ENCODE data around the gene SAMSN1.

Gene SAMSN1

GRCh38 chr21:14488672-14489204 lies 57.4 kb downstream of the SAMSN1 start:
- H3K36me3 Mint-ChIP-seq: peaks cover 93% of the 10 kb centered on the region

GRCh38 chr21:14487490-14488432 lies 58.4 kb downstream of the SAMSN1 start:
- DNase-seq (ENCODE audit: low spot score in 2 of 2): no peak
- Mint-ChIP-seq H3K4me3 (peak overlapping the region; percentile 15), H3K9me3 (no peaks in the 10 kb centered on the region), H3K36me3 (peaks cover 91% of the 10 kb centered on the region), H3K4me1 (peaks cover 44% of the 10 kb centered on the region), H3K27ac (peak overlapping the region; percentile 43)
- peak; percentile 86 for ATAC-seq

More at GRCh38 chr21:14488672-14489204, 57.4 kb downstream of the SAMSN1 start:
- peak overlapping the region; percentile 43 for H3K27ac Mint-ChIP-seq
- H3K9me3 Mint-ChIP-seq: no peaks in the 10 kb centered on the region
- DNase-seq (ENCODE audit: low spot score in 2 of 2): no peak
- ATAC-seq: no peak
- peaks cover 36% of the 10 kb centered on the region for H3K4me1 Mint-ChIP-seq
- H3K4me3 Mint-ChIP-seq: no peak overlapping the region

GRCh38 chr21:14486869-14487268 lies 59.2 kb downstream of the SAMSN1 start:
- peaks cover 87% of the 10 kb centered on the region for H3K36me3 Mint-ChIP-seq
- peaks cover 50% of the 10 kb centered on the region for H3K4me1 Mint-ChIP-seq
- peak overlapping the region; percentile 43 for H3K27ac Mint-ChIP-seq
- H3K9me3 Mint-ChIP-seq: no peaks in the 10 kb centered on the region
- H3K4me3 Mint-ChIP-seq: no peak overlapping the region
- ATAC-seq (no peak), DNase-seq (ENCODE audit: low spot score in 2 of 2) (no peak)

GRCh38 chr21:14484188-14485009 lies 61.7 kb downstream of the SAMSN1 start:
- Mint-ChIP-seq H3K4me1 (peaks cover 56% of the 10 kb centered on the region), H3K27ac (peak overlapping the region; percentile 23)

GRCh38 chr21:14483296-14483695 lies 62.8 kb downstream of the SAMSN1 start:
- Mint-ChIP-seq H3K9me3 (no peaks in the 10 kb centered on the region), H3K36me3 (peaks cover 58% of the 10 kb centered on the region), H3K4me1 (peaks cover 53% of the 10 kb centered on the region), H3K27ac (peak overlapping the region; percentile 88), H3K4me3 (no peak overlapping the region)
- ATAC-seq (no peak), DNase-seq (ENCODE audit: low spot score in 2 of 2) (no peak)

More at GRCh38 chr21:14484188-14485009, 61.7 kb downstream of the SAMSN1 start:
- no peaks in the 10 kb centered on the region for H3K9me3 Mint-ChIP-seq
- ATAC-seq (no peak), DNase-seq (ENCODE audit: low spot score in 2 of 2) (no peak)
- H3K36me3 Mint-ChIP-seq: peaks cover 66% of the 10 kb centered on the region
- H3K4me3 Mint-ChIP-seq: no peak overlapping the region

- no peak for DNase-seq (ENCODE audit: low spot score in 2 of 2)
Measured at GRCh38 chr21:14482165-14482564, 64.0 kb downstream of the SAMSN1 start.

GRCh38 chr21:14480411-14481031 lies 65.6 kb downstream of the SAMSN1 start:
- Mint-ChIP-seq H3K27ac (no peak overlapping the region), H3K9me3 (no peaks in the 10 kb centered on the region)

More at GRCh38 chr21:14482165-14482564, 64.0 kb downstream of the SAMSN1 start:
- H3K4me1 Mint-ChIP-seq: peaks cover 42% of the 10 kb centered on the region
- H3K27ac Mint-ChIP-seq: peak overlapping the region; percentile 88
- no peaks in the 10 kb centered on the region for H3K9me3 Mint-ChIP-seq
- H3K4me3 Mint-ChIP-seq: peak overlapping the region; percentile 47
- peak; percentile 72 for ATAC-seq
- peaks cover 46% of the 10 kb centered on the region for H3K36me3 Mint-ChIP-seq

GRCh38 chr21:14479241-14479786 lies 66.8 kb downstream of the SAMSN1 start:
- peaks cover 43% of the 10 kb centered on the region for H3K4me1 Mint-ChIP-seq
- no peaks in the 10 kb centered on the region for H3K9me3 Mint-ChIP-seq
- H3K4me3 Mint-ChIP-seq: no peak overlapping the region
- no peak for ATAC-seq
- peak overlapping the region; percentile 41 for H3K27ac Mint-ChIP-seq
- peaks cover 25% of the 10 kb centered on the region for H3K36me3 Mint-ChIP-seq
- DNase-seq (ENCODE audit: low spot score in 2 of 2): no peak

More at GRCh38 chr21:14480411-14481031, 65.6 kb downstream of the SAMSN1 start:
- H3K36me3 Mint-ChIP-seq: peaks cover 37% of the 10 kb centered on the region
- H3K4me1 Mint-ChIP-seq: peaks cover 50% of the 10 kb centered on the region
- DNase-seq (ENCODE audit: low spot score in 2 of 2): no peak
- H3K4me3 Mint-ChIP-seq: no peak overlapping the region
- no peak for ATAC-seq

GRCh38 chr21:14477841-14478240 lies 68.3 kb downstream of the SAMSN1 start:
- Mint-ChIP-seq H3K9me3 (no peaks in the 10 kb centered on the region), H3K4me1 (peaks cover 30% of the 10 kb centered on the region), H3K4me3 (no peak overlapping the region), H3K36me3 (peaks cover 15% of the 10 kb centered on the region), H3K27ac (no peak overlapping the region)
- no peak for ATAC-seq
- DNase-seq (ENCODE audit: low spot score in 2 of 2): no peak

GRCh38 chr21:14477133-14477532 lies 69.0 kb downstream of the SAMSN1 start:
- Mint-ChIP-seq H3K36me3 (peaks cover 13% of the 10 kb centered on the region), H3K4me1 (peaks cover 27% of the 10 kb centered on the region), H3K9me3 (no peaks in the 10 kb centered on the region), H3K27ac (peak overlapping the region; percentile 21), H3K4me3 (no peak overlapping the region)
- ATAC-seq (no peak), DNase-seq (ENCODE audit: low spot score in 2 of 2) (no peak)

- Mint-ChIP-seq H3K4me3 (no peak overlapping the region), H3K4me1 (peaks cover 19% of the 10 kb centered on the region), H3K36me3 (peaks cover 6% of the 10 kb centered on the region), H3K9me3 (no peaks in the 10 kb centered on the region), H3K27ac (no peak overlapping the region)
- DNase-seq (ENCODE audit: low spot score in 2 of 2) (no peak), ATAC-seq (no peak)
Measured at GRCh38 chr21:14474995-14475394, 71.1 kb downstream of the SAMSN1 start.

GRCh38 chr21:14469641-14470040 lies 76.5 kb downstream of the SAMSN1 start:
- no peak for DNase-seq (ENCODE audit: low spot score in 2 of 2)
- Mint-ChIP-seq H3K27ac (no peak overlapping the region), H3K36me3 (no peaks in the 10 kb centered on the region), H3K4me1 (peaks cover under 1% of the 10 kb centered on the region), H3K4me3 (no peak overlapping the region), H3K9me3 (peaks cover 2% of the 10 kb centered on the region)
- no peak for ATAC-seq

GRCh38 chr21:14466715-14467114 lies 79.4 kb downstream of the SAMSN1 start:
- no peak for ATAC-seq
- Mint-ChIP-seq H3K27ac (no peak overlapping the region), H3K4me3 (no peak overlapping the region), H3K4me1 (peaks cover 9% of the 10 kb centered on the region), H3K9me3 (peaks cover 2% of the 10 kb centered on the region), H3K36me3 (no peaks in the 10 kb centered on the region)
- DNase-seq (ENCODE audit: low spot score in 2 of 2): no peak

- Mint-ChIP-seq H3K9me3 (no peaks in the 10 kb centered on the region), H3K4me1 (peaks cover 25% of the 10 kb centered on the region), H3K36me3 (no peaks in the 10 kb centered on the region), H3K4me3 (no peak overlapping the region), H3K27ac (no peak overlapping the region)
- no peak for DNase-seq (ENCODE audit: low spot score in 2 of 2)
- peak; percentile 80 for ATAC-seq
Measured at GRCh38 chr21:14457762-14458161, 88.4 kb downstream of the SAMSN1 start.
